K562 (cell line): Measurements from ENCODE around the gene SLC16A1. TPM values are rescaled to one million over a fixed set of nuclear protein-coding genes. Genes with fewer than 3 reads are reported as not detected.

Source experiments
- CC2D1A ChIP-seq: fragments of 450-650 bp; IDR thresholded peaks from 2 replicates; pipeline ENCODE4 v1.6.1; 2017; ENCODE audit warnings: mild to moderate bottlenecking
- DNMT1 ChIP-seq: fragments of 450-650 bp; IDR thresholded peaks from 2 replicates; pipeline ENCODE4 v1.6.1; 2016; ENCODE audit warnings: antibody characterized with exemption, mild to moderate bottlenecking
- HDAC3 ChIP-seq: fragments of 450-650 bp; IDR thresholded peaks from 2 replicates; pipeline ENCODE4 v1.6.1; 2018; ENCODE audit warnings: borderline replicate concordance, mild to moderate bottlenecking, moderate library complexity; ENCODE audit not compliant: partially characterized antibody
- HNRNPH1 ChIP-seq: fragments of 200-400 bp; formaldehyde crosslinking; optimal IDR thresholded peaks from 2 replicates; pipeline ENCODE3; 2017; ENCODE audit warnings: low read depth, mild to moderate bottlenecking, low read length, moderate library complexity
- MBD2 ChIP-seq: sonication (generic); IDR thresholded peaks from 2 replicates; pipeline ENCODE4 v1.6.1; 2016; ENCODE audit warnings: low read depth, borderline replicate concordance
- NFXL1 ChIP-seq: fragments of 450-650 bp; formaldehyde crosslinking; IDR thresholded peaks from 2 replicates; pipeline ENCODE4 v1.4.0; 2021; ENCODE audit warnings: mild to moderate bottlenecking
- NR2C2 ChIP-seq, 2 experiments: fragments of 200-800 bp in 1 of 2; sonication (Bioruptor generic) in 1 of 2; sonication (generic) in 1 of 2; formaldehyde crosslinking in 1 of 2; IDR thresholded peaks; 2 replicates each; pipeline versions ENCODE4 v1.6.1 to v1.8.0; 2016 to 2022; ENCODE audit warnings: mild to moderate bottlenecking in 1 of 2, missing compliant biosample characterization in 1 of 2, missing genetic modification characterization in 1 of 2, missing genetic modification reagents in 1 of 2
- SIRT6 ChIP-seq: IDR thresholded peaks from one replicate; pipeline ENCODE4 v1.6.1; 2012; ENCODE audit warnings: low read depth, mild to moderate bottlenecking, control low read depth, inconsistent platforms, low read length, moderate library complexity
- polyA plus RNA-seq, 8 experiments: library from polyadenylated mRNA; depleted of rRNA in 4 of 8; stranded (reverse) in 5 of 8; unstranded in 3 of 8; fragments of >200 nt; fragmentation: Nextera tagmentation in 2 of 8; fragmentation: Illumina TruSeq in 1 of 8; extraction: Ambion mirVana in 2 of 8; extraction: Trizol in 1 of 8; gene quantifications; 2 replicates each; pipeline versions ENCODE4 v1.2.1 to v1.2.3, GENCODE V29; 2011 to 2014; ENCODE audit warnings: inconsistent platforms in 1 of 8, missing spikeins in 1 of 8
- total RNA-seq, 7 experiments: library from RNA; depleted of rRNA in 6 of 7; stranded (reverse); fragments of >200 nt in 6 of 7; fragmentation: Illumina TruSeq in 2 of 7; extraction: Trizol in 2 of 7; gene quantifications; 2 replicates each; pipeline versions ENCODE4 v1.2.1 to v1.2.3, GENCODE V29; 2011 to 2021; ENCODE audit warnings: low replicate concordance in 1 of 7
- TF ChIP-seq, protein P1 (sequence below): fragments of 450-650 bp; formaldehyde crosslinking; IDR thresholded peaks from 2 replicates; pipeline ENCODE4 v1.4.0; 2022; ENCODE audit warnings: missing genetic modification characterization
- TF ChIP-seq, protein P2 (sequence below), 2 experiments: fragments of 200-800 bp in 1 of 2; sonication (Bioruptor generic) in 1 of 2; sonication (generic) in 1 of 2; formaldehyde crosslinking in 1 of 2; IDR thresholded peaks in 1 of 2; conservative IDR thresholded peaks in 1 of 2; 2 replicates each; pipeline versions ENCODE4 v1.5.0 to v1.6.1; 2016 to 2020; ENCODE audit warnings: missing compliant biosample characterization in 1 of 2, missing genetic modification characterization in 1 of 2, missing genetic modification reagents in 1 of 2
- TF ChIP-seq, protein P3 (sequence below): IDR thresholded peaks from 2 replicates; pipeline ENCODE4 v1.6.1; 2012; ENCODE audit warnings: low read depth, low read length, improper control_type of control experiment, borderline replicate concordance
- TF ChIP-seq, protein P4 (sequence below): fragments of 450-650 bp; IDR thresholded peaks from 2 replicates; pipeline ENCODE4 v1.7.0; 2016; ENCODE audit warnings: borderline replicate concordance
- TF ChIP-seq, protein P5 (sequence below): fragments of 250-450 bp; sonication (Bioruptor Pico); IDR thresholded peaks from 2 replicates; pipeline ENCODE4 v1.8.0; 2021; ENCODE audit warnings: borderline replicate concordance, mild to moderate bottlenecking, moderate library complexity; ENCODE audit not compliant: poor library complexity, severe bottlenecking

SLC16A1 gene
- total and polyA plus RNA-seq, 9 of the 15 experiments (the other 6 are each of a cell fraction or from before 2014, with no cell fraction given) = 73.1 to 244 (median 117) TPM

DNA sequence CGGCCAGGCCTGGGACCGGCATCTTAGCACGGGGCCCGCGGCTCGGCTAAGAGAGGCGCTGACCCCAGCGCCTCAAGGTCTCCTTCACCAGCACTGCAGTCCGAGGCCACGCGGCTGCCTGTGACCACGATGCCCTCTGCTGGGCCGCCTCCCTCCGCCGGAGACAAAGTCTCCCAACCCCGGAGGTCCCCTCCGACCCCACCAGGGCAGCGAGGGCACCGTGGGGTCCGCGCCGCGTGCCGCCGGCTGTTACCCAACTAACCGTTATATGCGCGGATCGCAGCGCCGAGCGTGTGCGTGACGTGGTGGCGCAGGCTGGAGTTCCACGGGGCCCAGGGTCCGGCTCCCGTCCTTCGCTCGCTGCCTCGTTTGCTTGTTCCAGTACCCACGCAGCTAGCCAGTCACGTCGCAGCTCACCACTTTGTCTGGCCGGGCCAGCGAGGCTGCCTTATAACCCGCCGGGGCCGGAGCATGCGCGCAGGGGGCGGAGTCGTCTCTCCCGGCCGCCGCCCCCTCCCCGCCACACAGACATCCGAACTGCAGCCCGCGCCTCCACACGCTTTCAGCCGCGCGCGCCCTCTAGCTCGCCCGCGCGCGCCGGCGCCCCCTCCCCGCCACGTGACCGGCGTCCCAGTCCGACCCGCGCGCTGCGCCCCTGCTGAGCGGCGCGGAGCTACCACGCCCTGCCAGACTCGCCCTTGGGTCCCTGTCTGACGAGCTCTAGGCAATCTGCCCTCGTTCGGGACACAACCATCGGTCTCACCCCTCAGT, at the start of gene SLC16A1 (continued):
- TF ChIP-seq NFXL1 (CRISPR knock-in tag) (no peak), DNMT1 (no peak), NR2C2 (CRISPR knock-in tag; IDR thresholded peaks at IDR 0.05) (0 out of 2 replicates have a peak, but pooled peaks have one; percentile 8), NR2C2 (tag; IDR thresholded peaks at IDR 0.05) (peak; percentile 82), HDAC3 (no peak), SIRT6 (no peak), CC2D1A (peak; percentile 71; the same call in 1 of the 2 replicates), MBD2 (peak; percentile 69; the same call in 1 of the 2 replicates), HNRNPH1 (no peak)
- TF ChIP-seq, protein P1, sequence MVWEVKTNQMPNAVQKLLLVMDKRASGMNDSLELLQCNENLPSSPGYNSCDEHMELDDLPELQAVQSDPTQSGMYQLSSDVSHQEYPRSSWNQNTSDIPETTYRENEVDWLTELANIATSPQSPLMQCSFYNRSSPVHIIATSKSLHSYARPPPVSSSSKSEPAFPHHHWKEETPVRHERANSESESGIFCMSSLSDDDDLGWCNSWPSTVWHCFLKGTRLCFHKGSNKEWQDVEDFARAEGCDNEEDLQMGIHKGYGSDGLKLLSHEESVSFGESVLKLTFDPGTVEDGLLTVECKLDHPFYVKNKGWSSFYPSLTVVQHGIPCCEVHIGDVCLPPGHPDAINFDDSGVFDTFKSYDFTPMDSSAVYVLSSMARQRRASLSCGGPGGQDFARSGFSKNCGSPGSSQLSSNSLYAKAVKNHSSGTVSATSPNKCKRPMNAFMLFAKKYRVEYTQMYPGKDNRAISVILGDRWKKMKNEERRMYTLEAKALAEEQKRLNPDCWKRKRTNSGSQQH (CRISPR knock-in tag) = no peak
- TF ChIP-seq, protein P2, sequence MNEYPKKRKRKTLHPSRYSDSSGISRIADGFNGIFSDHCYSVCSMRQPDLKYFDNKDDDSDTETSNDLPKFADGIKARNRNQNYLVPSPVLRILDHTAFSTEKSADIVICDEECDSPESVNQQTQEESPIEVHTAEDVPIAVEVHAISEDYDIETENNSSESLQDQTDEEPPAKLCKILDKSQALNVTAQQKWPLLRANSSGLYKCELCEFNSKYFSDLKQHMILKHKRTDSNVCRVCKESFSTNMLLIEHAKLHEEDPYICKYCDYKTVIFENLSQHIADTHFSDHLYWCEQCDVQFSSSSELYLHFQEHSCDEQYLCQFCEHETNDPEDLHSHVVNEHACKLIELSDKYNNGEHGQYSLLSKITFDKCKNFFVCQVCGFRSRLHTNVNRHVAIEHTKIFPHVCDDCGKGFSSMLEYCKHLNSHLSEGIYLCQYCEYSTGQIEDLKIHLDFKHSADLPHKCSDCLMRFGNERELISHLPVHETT (CRISPR knock-in tag; conservative IDR thresholded peaks at IDR 0.05 in 1 of 2, IDR thresholded peaks at IDR 0.05 in 1 of 2) = no peak
- TF ChIP-seq, protein P3, sequence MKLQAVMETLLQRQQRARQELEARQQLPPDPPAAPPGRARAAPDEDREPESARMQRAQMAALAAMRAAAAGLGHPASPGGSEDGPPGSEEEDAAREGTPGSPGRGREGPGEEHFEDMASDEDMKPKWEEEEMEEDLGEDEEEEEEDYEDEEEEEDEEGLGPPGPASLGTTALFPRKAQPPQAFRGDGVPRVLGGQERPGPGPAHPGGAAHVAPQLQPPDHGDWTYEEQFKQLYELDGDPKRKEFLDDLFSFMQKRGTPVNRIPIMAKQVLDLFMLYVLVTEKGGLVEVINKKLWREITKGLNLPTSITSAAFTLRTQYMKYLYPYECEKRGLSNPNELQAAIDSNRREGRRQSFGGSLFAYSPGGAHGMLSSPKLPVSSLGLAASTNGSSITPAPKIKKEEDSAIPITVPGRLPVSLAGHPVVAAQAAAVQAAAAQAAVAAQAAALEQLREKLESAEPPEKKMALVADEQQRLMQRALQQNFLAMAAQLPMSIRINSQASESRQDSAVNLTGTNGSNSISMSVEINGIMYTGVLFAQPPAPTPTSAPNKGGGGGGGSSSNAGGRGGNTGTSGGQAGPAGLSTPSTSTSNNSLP = 0 out of 2 replicates have a peak, but pooled peaks have one; percentile 38
- TF ChIP-seq, protein P4, sequence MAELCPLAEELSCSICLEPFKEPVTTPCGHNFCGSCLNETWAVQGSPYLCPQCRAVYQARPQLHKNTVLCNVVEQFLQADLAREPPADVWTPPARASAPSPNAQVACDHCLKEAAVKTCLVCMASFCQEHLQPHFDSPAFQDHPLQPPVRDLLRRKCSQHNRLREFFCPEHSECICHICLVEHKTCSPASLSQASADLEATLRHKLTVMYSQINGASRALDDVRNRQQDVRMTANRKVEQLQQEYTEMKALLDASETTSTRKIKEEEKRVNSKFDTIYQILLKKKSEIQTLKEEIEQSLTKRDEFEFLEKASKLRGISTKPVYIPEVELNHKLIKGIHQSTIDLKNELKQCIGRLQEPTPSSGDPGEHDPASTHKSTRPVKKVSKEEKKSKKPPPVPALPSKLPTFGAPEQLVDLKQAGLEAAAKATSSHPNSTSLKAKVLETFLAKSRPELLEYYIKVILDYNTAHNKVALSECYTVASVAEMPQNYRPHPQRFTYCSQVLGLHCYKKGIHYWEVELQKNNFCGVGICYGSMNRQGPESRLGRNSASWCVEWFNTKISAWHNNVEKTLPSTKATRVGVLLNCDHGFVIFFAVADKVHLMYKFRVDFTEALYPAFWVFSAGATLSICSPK = no peak
- TF ChIP-seq, protein P5, sequence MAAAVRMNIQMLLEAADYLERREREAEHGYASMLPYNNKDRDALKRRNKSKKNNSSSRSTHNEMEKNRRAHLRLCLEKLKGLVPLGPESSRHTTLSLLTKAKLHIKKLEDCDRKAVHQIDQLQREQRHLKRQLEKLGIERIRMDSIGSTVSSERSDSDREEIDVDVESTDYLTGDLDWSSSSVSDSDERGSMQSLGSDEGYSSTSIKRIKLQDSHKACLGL (CRISPR knock-in tag) = peak; percentile 43
